ENCODE measurements around the gene SCGN.
A peak's percentile ranks its signal among the peaks of the same experiment; 100 is the strongest.

The SCGN gene

GRCh38 chr6:25641377-25641776 lies 10.6 kb upstream of the SCGN start:
- DNase-seq = no peak

GRCh38 chr6:25641940-25642666 lies 9.9 kb upstream of the SCGN start:
- DNase-seq = no peak

- DNase-seq = no peak
Measured at GRCh38 chr6:25642667-25643328, 9.2 kb upstream of the SCGN start.

DNA sequence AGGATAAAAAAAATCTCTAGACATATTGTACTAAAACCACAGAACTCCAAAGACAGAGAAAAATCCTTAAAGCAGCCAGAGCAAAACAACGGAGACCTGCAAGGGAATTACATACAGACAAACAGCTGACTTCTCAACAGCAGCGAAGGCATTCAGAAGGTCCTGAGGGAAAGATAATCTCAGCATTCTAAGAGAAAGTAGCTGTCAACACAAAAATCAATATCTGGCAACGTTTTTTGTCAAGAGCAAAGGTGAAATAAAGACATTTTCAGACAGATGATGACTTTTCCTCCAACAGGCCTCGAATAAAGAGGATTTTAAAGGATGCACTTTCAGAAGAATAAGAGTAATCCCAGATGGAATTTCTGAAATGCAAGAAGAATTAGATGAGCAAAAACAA lies 6.1 kb upstream of the SCGN start:
- DNase-seq = no peak

- DNase-seq = no peak
Measured at GRCh38 chr6:25649611-25650010, 2.4 kb upstream of the SCGN start.

- DNase-seq = no peak
Measured at GRCh38 chr6:25655723-25656122, 3.7 kb downstream of the SCGN start.

DNA sequence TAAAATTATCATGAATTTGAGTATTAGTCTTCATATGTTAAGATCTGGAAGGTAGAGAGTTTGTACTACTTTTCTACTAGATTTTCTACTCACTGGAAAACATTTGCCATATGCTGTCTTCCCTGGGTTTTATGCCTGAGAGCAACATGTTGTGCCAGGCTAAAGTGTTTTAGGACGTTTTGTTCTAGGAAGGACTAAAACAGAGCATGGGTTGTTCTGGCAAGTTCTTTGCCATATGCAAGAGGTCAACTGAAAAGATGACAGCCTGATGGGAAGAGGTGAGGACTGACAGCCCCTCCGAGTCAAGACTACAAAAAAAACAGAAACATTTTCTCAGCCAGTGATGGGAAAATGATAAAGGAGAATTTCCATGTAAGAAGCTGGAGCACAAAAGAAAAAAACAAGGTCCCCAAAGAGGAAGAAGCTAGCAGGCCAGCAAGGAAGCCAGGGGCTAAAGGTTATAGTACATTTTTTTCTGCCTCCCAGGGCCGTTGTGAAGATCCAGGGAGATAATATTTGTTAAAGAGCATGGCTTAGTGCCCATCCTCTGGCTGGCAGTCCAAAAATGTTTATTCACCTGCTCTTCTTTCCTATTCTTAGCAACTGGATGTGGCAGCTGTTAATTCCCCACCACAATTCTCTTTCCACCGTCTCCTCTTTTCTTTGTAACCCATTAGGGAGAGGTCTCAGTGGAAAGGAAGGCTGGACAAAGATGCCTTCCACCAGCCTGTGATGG lies 7.8 kb downstream of the SCGN start:
- peak; percentile 79 for DNase-seq

DNA sequence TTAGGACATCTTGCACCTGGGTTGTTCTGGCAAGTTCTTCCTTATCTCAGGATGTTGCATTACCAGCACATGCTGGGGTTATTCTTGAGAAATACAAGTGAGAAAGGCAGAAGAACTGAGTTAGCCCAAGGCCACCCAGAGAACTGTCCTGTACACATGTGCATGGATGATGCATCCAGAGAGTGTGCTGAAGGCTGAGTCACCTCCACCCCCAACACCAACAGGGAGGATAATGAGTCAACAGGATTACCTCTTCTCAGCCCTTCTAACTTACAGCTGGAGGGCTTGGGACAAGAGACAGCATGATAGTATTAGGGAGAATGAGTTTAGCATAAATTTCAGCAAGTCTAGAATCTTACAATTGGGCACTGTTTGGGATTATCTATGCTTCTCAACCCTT lies 8.5 kb downstream of the SCGN start:
- DNase-seq = no peak

- DNase-seq = no peak
Measured at GRCh38 chr6:25661129-25661779, 9.2 kb downstream of the SCGN start.

- no peak for DNase-seq
Measured at GRCh38 chr6:25665455-25665854, 13.4 kb downstream of the SCGN start.

DNA sequence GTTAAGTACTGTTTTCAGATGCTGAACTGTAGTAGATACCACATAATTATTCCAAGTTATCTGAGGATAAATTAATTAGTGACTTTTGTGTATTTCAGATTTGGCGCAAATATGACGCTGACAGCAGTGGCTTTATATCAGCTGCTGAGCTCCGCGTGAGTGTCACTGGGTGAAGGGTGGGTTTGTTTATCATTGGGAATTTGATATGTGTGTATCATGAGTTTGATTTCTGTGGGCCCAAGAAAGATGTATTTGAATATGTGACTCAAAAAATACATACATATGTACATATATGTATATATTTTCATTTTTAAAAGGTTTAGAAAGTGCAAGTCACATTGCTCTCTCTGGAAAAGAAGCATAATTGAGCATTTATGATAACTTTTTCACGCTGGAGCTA lies 17.4 kb downstream of the SCGN start:
- no peak for DNase-seq

DNA sequence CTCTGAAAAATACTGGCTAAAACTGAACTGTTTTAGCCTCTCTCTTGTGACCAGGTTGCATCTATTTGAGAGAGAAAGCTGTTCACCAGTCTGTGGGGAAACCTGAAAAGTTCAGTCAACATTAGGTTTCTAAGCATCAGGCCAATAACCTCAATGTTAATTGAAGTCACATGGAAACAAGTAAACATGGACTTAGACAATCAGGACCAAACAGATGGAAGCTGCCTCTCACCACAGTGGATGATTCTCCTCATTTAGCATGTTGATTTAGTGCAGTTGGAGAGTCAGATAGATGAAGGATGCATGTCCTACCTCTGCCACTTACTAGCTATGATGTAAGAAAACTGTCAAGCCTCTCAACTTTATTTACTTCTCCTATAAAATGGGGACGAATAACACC lies 18.2 kb downstream of the SCGN start:
- no peak for DNase-seq

DNA sequence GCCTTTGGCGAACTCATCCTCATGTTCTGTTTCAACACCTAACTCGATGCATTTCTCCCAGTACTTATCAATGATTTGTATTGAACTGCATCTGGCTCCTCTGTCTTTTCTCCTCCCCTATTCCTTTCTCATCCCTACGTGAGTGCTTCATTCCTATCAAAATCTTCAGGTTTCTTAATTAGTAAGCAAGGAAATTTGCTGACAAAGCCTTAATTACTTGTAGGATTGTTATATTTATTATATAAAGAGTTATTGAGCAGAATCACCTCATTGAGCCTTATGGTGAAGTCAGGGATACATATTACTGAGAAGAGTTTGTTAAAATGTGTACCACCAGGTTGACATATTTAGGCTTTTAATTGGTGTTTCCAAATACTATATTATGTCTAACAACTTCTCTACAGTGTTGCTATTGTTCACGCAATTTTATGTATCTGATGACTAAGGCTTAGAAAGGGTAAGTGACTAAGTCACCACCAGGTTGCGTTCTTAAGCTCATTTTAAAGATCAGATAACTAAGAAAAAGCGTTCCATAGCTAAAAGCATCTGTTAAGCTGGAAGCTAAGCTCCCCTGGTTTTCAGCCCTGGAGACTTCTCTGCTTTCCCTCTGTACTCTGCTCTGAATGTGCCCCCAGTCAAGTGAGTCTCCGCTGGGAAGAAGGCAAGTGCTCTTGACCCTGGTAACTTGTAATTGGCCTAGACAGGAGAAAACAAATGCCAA lies 18.9 kb downstream of the SCGN start:
- no peak for DNase-seq

GRCh38 chr6:25671652-25672051 lies 19.6 kb downstream of the SCGN start:
- no peak for DNase-seq

- no peak for DNase-seq
Measured at GRCh38 chr6:25675167-25675566, 23.2 kb downstream of the SCGN start.

- no peak for DNase-seq
Measured at GRCh38 chr6:25676775-25677174, 24.8 kb downstream of the SCGN start.

- no peak for DNase-seq
Measured at GRCh38 chr6:25681848-25682247, 29.8 kb downstream of the SCGN start.

GRCh38 chr6:25682324-25682723 lies 30.3 kb downstream of the SCGN start:
- DNase-seq = no peak

DNA sequence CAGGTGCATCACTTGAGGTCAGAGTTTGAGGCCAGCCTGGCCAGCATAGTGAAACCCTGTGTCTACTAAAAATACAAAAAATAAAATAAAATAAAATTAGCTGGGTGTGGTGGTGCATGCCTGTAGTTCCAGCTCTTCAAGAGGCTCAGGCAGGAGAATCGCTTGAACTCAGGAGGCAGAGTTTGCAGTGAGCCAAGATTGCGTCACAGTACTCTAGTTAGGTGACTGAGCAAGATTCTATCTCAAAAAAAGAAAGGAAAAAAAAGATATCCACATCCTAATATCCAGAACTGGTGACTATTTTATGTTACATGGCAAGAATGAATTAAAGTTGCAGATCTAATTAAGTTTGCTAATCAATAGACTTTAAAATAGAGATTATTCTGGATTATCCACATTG lies 32.5 kb downstream of the SCGN start:
- DNase-seq = no peak

- DNase-seq = peak; percentile 29
Measured at GRCh38 chr6:25685251-25685650, 33.2 kb downstream of the SCGN start.

GRCh38 chr6:25685896-25686295 lies 33.9 kb downstream of the SCGN start:
- no peak for DNase-seq

DNA sequence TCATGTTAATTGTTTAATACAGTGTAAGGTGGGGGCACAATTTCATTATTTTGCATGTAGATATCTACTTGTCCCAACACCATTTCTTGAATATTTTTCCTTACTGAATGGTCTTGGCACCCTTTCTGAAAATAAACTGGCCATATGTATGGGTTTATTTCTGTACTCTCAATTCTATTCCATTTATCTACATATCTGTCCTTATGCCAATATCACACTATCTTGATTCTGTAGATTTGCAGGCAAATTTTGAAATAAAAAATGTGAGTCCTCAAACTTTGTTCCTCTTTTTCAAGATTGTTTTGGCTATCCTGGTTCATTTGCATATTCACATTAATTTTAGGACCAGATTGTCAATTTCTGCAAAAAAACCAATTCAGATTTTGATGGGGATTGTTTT lies 34.8 kb downstream of the SCGN start:
- DNase-seq = no peak

GRCh38 chr6:25689966-25690365 lies 38.0 kb downstream of the SCGN start:
- no peak for DNase-seq
